ENCODE measurements around the gene POU6F1.

Gene POU6F1, protein sequence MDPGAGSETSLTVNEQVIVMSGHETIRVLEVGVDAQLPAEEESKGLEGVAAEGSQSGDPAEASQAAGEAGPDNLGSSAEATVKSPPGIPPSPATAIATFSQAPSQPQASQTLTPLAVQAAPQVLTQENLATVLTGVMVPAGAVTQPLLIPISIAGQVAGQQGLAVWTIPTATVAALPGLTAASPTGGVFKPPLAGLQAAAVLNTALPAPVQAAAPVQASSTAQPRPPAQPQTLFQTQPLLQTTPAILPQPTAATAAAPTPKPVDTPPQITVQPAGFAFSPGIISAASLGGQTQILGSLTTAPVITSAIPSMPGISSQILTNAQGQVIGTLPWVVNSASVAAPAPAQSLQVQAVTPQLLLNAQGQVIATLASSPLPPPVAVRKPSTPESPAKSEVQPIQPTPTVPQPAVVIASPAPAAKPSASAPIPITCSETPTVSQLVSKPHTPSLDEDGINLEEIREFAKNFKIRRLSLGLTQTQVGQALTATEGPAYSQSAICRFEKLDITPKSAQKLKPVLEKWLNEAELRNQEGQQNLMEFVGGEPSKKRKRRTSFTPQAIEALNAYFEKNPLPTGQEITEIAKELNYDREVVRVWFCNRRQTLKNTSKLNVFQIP

DNA sequence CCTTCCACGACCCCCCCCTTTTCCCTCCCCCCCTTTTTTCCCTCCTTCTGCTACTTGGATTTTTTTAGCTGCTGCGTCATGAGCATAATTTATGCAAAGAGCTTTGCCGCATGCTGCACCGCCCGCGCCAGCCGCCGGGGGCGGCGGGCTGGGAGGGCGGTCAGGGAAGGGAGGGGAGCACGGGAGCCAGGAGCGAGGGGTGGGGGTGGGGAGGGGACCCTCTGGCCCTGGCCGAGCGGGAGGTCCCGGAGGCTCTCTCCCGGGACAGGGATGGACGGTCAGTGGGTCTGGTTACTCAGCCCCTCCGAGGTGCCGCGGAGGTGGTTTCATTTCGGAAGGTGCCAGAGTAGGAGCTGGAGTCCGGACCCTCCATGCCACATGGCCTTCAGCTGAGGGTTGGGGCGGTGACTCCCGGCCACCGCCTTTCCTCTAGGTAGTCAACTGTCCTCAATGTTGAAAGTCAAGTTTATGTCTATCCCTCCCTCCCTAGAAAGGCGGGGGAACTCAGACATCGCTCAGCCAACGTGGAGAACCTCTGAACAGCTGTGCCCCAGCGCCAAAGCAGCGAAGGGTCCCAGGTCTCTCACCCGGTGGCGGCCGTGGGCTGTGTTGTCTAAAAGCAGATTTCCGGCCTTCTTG is at the start of gene POU6F1:
Gene POU6F1, minus strand, starts transcription at position 95 of the 639 bp plus-strand sequence. CDS start 11,226 bp downstream, outside the sequence.
- Histone ChIP-seq H3K4me1 (ENCODE audit: control insufficient read depth, insufficient read depth, low read length) (peaks cover 9% of the 10 kb centered on the region), H3K4me3 (ENCODE audit: low read depth, low read length) (peak within 1 kb of the TSS; percentile 65), H3K27ac (ENCODE audit: extremely low read depth, low read depth, low read length) (peak within 1 kb of the TSS; percentile 91), H3K9me3 (ENCODE audit: control insufficient read depth, insufficient read depth, low read depth, low read length) (no peaks in the 10 kb centered on the region), H3K36me3 (ENCODE audit: control insufficient read depth in 2 of 2, insufficient read depth in 1 of 2, low read length in 2 of 2) (no peaks in the 10 kb centered on the region)
- ChIA-PET POLR2A (interaction anchor here (0.6 to 4.0 kb wide), 21 partner anchors 9 to 1513 kb away, joined by 3 to 36 read pairs (median 5); partner anchors contain the start of genes CSRNP2 and DAZAP2), CTCF (interaction anchor here (0.6 to 1.9 kb wide), 12 partner anchors 10 to 813 kb away, joined by 3 to 12 read pairs (median 4); partner anchors contain the start of gene DAZAP2)
- TF ChIP-seq ZNF146 (tag by site-specific recombination; IDR thresholded peaks at IDR 0.05) (0 out of 2 replicates have a peak, but pooled peaks have one; percentile 3), GLIS2 (tag by site-specific recombination; IDR thresholded peaks at IDR 0.05) (peak; percentile 75), BCL11B (tag by site-specific recombination; IDR thresholded peaks at IDR 0.05; ENCODE audit: low read depth) (peak; percentile 59; the same call in 1 of the 2 replicates), ZNF48 (tag by site-specific recombination; IDR thresholded peaks at IDR 0.05) (no peak), HOXA7 (CRISPR knock-in tag; IDR thresholded peaks at IDR 0.05; ENCODE audit: borderline replicate concordance) (no peak), KLF9 (tag by site-specific recombination; IDR thresholded peaks at IDR 0.05; ENCODE audit: low read depth) (peak; percentile 42; the same call in 1 of the 2 replicates), IKZF3 (tag by site-specific recombination; IDR thresholded peaks at IDR 0.05) (no peak), ZXDB (tag by site-specific recombination; IDR thresholded peaks at IDR 0.05) (peak; percentile 63), ZNF654 (tag by site-specific recombination; IDR thresholded peaks at IDR 0.05; ENCODE audit: low read depth) (no peak), ZNF426 (tag by site-specific recombination; IDR thresholded peaks at IDR 0.05) (no peak), ZEB2 (tag by site-specific recombination; IDR thresholded peaks at IDR 0.05) (peak; percentile 28; the same call in 1 of the 2 replicates), ZNF629 (tag by site-specific recombination; IDR thresholded peaks at IDR 0.05) (peak; percentile 72), ZBTB8A (tag by site-specific recombination; IDR thresholded peaks at IDR 0.05) (peak; percentile 11; the same call in 1 of the 2 replicates), ZBTB20 (tag by site-specific recombination; IDR thresholded peaks at IDR 0.05) (peak; percentile 76), ZNF843 (tag by site-specific recombination; IDR thresholded peaks at IDR 0.05) (no peak), ZNF366 (tag by site-specific recombination; conservative IDR thresholded peaks at IDR 0.05) (no peak)
- TF ChIP-seq, protein P1, sequence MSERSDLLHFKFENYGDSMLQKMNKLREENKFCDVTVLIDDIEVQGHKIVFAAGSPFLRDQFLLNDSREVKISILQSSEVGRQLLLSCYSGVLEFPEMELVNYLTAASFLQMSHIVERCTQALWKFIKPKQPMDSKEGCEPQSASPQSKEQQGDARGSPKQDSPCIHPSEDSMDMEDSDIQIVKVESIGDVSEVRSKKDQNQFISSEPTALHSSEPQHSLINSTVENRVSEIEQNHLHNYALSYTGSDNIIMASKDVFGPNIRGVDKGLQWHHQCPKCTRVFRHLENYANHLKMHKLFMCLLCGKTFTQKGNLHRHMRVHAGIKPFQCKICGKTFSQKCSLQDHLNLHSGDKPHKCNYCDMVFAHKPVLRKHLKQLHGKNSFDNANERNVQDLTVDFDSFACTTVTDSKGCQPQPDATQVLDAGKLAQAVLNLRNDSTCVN (tag by site-specific recombination; optimal IDR thresholded peaks at IDR 0.05) = peak; percentile 45
- TF ChIP-seq, protein P2, sequence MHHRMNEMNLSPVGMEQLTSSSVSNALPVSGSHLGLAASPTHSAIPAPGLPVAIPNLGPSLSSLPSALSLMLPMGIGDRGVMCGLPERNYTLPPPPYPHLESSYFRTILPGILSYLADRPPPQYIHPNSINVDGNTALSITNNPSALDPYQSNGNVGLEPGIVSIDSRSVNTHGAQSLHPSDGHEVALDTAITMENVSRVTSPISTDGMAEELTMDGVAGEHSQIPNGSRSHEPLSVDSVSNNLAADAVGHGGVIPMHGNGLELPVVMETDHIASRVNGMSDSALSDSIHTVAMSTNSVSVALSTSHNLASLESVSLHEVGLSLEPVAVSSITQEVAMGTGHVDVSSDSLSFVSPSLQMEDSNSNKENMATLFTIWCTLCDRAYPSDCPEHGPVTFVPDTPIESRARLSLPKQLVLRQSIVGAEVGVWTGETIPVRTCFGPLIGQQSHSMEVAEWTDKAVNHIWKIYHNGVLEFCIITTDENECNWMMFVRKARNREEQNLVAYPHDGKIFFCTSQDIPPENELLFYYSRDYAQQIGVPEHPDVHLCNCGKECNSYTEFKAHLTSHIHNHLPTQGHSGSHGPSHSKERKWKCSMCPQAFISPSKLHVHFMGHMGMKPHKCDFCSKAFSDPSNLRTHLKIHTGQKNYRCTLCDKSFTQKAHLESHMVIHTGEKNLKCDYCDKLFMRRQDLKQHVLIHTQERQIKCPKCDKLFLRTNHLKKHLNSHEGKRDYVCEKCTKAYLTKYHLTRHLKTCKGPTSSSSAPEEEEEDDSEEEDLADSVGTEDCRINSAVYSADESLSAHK (tag by site-specific recombination; IDR thresholded peaks at IDR 0.05) = 0 out of 2 replicates have a peak, but pooled peaks have one; percentile 8
- TF ChIP-seq, protein P3, sequence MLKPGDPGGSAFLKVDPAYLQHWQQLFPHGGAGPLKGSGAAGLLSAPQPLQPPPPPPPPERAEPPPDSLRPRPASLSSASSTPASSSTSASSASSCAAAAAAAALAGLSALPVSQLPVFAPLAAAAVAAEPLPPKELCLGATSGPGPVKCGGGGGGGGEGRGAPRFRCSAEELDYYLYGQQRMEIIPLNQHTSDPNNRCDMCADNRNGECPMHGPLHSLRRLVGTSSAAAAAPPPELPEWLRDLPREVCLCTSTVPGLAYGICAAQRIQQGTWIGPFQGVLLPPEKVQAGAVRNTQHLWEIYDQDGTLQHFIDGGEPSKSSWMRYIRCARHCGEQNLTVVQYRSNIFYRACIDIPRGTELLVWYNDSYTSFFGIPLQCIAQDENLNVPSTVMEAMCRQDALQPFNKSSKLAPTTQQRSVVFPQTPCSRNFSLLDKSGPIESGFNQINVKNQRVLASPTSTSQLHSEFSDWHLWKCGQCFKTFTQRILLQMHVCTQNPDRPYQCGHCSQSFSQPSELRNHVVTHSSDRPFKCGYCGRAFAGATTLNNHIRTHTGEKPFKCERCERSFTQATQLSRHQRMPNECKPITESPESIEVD (tag by site-specific recombination; IDR thresholded peaks at IDR 0.05) = no peak
- TF ChIP-seq, protein P4, sequence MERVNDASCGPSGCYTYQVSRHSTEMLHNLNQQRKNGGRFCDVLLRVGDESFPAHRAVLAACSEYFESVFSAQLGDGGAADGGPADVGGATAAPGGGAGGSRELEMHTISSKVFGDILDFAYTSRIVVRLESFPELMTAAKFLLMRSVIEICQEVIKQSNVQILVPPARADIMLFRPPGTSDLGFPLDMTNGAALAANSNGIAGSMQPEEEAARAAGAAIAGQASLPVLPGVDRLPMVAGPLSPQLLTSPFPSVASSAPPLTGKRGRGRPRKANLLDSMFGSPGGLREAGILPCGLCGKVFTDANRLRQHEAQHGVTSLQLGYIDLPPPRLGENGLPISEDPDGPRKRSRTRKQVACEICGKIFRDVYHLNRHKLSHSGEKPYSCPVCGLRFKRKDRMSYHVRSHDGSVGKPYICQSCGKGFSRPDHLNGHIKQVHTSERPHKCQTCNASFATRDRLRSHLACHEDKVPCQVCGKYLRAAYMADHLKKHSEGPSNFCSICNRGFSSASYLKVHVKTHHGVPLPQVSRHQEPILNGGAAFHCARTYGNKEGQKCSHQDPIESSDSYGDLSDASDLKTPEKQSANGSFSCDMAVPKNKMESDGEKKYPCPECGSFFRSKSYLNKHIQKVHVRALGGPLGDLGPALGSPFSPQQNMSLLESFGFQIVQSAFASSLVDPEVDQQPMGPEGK (tag by site-specific recombination; IDR thresholded peaks at IDR 0.05) = peak; percentile 92
- TF ChIP-seq, protein P5, sequence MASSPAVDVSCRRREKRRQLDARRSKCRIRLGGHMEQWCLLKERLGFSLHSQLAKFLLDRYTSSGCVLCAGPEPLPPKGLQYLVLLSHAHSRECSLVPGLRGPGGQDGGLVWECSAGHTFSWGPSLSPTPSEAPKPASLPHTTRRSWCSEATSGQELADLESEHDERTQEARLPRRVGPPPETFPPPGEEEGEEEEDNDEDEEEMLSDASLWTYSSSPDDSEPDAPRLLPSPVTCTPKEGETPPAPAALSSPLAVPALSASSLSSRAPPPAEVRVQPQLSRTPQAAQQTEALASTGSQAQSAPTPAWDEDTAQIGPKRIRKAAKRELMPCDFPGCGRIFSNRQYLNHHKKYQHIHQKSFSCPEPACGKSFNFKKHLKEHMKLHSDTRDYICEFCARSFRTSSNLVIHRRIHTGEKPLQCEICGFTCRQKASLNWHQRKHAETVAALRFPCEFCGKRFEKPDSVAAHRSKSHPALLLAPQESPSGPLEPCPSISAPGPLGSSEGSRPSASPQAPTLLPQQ (tag by site-specific recombination; IDR thresholded peaks at IDR 0.05) = peak; percentile 65
- TF ChIP-seq, protein P6, sequence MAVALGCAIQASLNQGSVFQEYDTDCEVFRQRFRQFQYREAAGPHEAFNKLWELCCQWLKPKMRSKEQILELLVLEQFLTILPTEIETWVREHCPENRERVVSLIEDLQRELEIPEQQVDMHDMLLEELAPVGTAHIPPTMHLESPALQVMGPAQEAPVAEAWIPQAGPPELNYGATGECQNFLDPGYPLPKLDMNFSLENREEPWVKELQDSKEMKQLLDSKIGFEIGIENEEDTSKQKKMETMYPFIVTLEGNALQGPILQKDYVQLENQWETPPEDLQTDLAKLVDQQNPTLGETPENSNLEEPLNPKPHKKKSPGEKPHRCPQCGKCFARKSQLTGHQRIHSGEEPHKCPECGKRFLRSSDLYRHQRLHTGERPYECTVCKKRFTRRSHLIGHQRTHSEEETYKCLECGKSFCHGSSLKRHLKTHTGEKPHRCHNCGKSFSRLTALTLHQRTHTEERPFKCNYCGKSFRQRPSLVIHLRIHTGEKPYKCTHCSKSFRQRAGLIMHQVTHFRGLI (tag by site-specific recombination; IDR thresholded peaks at IDR 0.05) = peak; percentile 64; the same call in 1 of the 2 replicates

Measured in HEK293 (cell line).